HEK293T (cell line): ENCODE results near the gene EXOC7.

ENCODE experiments used
- CTBP1 ChIP-seq: fragments of 450-650 bp; IDR thresholded peaks from 2 replicates; pipeline ENCODE4 v1.6.1; 2016; ENCODE audit warnings: borderline replicate concordance
- ELF4 ChIP-seq: fragments of 450-650 bp; IDR thresholded peaks from 2 replicates; pipeline ENCODE4 v1.6.1; 2017; ENCODE audit warnings: antibody characterized with exemption
- FOXA1 ChIP-seq: fragments of 450-650 bp; IDR thresholded peaks from 2 replicates; pipeline ENCODE4 v1.6.1; 2016; ENCODE audit warnings: mild to moderate bottlenecking
- FOXM1 ChIP-seq: fragments of 450-650 bp; IDR thresholded peaks from 2 replicates; pipeline ENCODE4 v1.6.1; 2017; ENCODE audit warnings: mild to moderate bottlenecking, borderline replicate concordance
- L3MBTL2 ChIP-seq: fragments of 450-650 bp; conservative IDR thresholded peaks from 2 replicates; pipeline ENCODE4 v1.6.1; 2016; ENCODE audit warnings: mild to moderate bottlenecking
- NFRKB ChIP-seq: fragments of 450-650 bp; IDR thresholded peaks from 2 replicates; pipeline ENCODE4 v1.6.1; 2016; ENCODE audit warnings: mild to moderate bottlenecking, moderate library complexity
- PKNOX1 ChIP-seq: fragments of 450-650 bp; IDR thresholded peaks from 2 replicates; pipeline ENCODE4 v1.6.1; 2016
- SP1 ChIP-seq: fragments of 450-650 bp; IDR thresholded peaks from 2 replicates; pipeline ENCODE4 v1.6.1; 2017
- SUZ12 ChIP-seq: fragments of 450-650 bp; IDR thresholded peaks from 2 replicates; pipeline ENCODE4 v1.6.1; 2016; ENCODE audit warnings: mild to moderate bottlenecking
- TARDBP ChIP-seq: fragments of 450-650 bp; IDR thresholded peaks from 2 replicates; pipeline ENCODE4 v1.6.1; 2016
- ZNF384 ChIP-seq: fragments of 450-650 bp; IDR thresholded peaks from 2 replicates; pipeline ENCODE4 v1.6.1; 2016

GRCh38 chr17:76087531-76087930 is 16.1 kb downstream of the EXOC7 start:
- no peak for TF ChIP-seq TARDBP
- TF ChIP-seq ZNF384 = no peak
- no peak for TF ChIP-seq SP1
- no peak for TF ChIP-seq FOXA1
- no peak for TF ChIP-seq FOXM1
- TF ChIP-seq ELF4 = no peak
- TF ChIP-seq NFRKB = no peak
- TF ChIP-seq PKNOX1 = no peak
- TF ChIP-seq SUZ12 = no peak
- TF ChIP-seq L3MBTL2 = no peak
- TF ChIP-seq CTBP1 = no peak
